NCI-H2107 treated with DMSO at 0.1 percent for 48 hours (cell line): Measurements from ENCODE around the gene MYLK.

ENCODE experiments used
- DNase-seq: peaks from one replicate; lab custom pipeline; 2025; ENCODE audit not compliant: unreplicated experiment; lab: John Stamatoyannopoulos, UW

MYLK gene

GRCh38 chr3:123684209-123684608 lies 199.9 kb downstream of the MYLK start:
- no peak for DNase-seq

GRCh38 chr3:123683505-123684154 lies 200.5 kb downstream of the MYLK start:
- DNase-seq = no peak

DNA sequence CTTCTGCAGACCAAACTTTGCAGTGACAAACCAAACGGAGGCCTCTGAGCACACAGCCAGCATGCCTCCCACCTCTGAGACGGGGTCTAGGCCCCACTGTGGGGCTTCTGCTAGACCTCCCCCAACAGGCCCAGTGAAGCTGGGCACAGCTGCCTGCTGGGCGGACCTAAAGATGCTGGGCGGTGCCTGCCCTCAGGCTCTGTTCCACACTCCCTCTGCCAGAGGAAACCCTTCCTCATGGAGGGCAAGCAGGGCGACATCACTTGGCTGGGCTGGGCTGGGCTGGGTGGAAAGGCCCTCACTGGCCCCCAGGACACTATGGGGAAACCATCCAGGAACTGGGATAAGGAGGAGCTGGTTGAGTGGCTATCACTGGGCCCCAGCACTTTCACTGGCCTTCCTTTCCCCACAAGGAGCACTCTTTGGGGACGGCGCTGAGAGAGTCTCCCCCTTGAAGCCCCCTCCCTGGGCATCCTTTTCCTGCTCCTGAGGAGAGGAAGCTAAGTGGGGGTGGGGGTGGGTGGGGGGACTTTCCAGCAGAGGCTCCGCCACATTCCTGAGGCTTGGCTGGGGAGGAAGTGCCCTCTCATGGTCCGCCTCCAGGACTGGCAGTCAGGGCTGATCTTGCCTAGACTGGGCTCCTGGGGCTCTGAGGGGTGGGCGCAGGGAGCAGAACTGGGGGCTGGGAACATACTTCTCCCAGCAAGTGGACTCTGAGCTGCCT lies 201.2 kb downstream of the MYLK start:
- no peak for DNase-seq

DNA sequence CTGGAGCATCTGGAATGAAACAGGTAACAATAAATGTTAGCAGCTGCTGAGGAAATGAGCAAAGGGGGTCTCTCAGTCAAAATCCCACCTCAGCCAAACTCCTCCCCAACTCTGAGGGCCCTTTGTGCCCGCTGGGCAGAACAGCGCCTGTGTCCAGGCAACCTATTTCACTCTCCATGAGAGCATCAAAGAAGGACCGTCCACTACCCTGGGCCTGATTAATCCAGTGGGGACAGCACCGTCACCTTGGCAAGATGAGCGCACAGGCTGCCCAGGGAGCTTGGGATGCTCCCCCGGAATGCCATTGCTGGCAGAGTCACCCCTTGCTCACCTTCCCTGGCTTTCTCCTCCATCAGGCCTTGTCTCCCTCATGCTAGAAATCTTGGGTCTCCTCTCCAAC lies 201.8 kb downstream of the MYLK start:
- no peak for DNase-seq

- DNase-seq = no peak
Measured at GRCh38 chr3:123679712-123680386, 204.3 kb downstream of the MYLK start.

DNA sequence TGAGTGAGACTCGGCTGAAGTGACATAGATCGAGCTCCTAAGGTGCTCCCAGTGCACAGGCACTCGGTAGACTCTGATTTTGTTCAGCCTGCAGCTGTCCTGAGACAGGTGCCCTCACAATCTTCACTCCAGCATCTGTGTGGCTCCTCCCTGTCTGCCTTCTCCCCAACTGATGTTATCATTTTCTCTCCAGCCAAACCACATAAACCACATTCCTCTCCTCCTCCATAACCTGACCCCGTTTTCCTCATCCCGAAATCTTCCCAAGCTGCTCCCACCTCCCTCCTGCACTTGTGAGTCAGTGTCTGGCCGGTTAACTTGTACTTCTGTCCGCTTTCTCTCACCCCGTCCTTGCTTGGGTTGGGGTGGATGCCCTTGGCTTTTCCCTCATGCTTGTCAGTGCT lies 206.0 kb downstream of the MYLK start:
- peak; percentile 38 for DNase-seq

DNA sequence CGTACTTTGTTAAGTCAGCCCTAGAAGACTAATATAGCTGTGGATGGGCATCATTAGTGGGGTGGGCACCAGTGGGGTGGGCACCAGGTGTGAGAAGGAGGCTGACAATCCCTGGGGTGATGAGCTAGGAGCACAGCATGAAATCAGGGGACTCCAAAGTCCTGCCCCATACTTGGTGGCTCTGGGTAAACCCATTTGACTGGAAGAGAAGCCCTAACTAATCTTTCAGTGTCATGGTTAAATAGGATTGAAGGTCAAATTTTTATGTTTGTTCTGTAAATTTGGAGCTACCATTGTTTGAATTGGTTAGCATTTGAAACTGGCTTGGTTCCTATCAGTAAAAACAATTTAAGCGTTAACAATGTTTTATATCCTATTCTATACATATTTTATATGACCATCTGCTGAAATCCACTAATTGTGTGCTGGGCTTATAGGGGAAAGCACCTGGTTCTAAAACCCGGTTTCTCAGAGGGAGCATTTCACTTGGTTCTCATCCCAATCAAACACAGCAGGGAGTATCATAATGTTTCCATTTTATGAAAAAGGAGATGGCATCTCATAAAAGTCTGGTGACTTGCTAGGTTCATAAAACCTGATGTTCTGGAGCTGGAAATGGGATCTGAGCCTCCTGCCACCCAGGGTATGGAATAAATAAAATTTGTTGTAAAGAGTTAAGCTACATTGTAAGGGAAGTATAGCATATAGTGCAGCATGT lies 211.5 kb downstream of the MYLK start:
- no peak for DNase-seq

GRCh38 chr3:123670743-123671142 lies 213.4 kb downstream of the MYLK start:
- no peak for DNase-seq

GRCh38 chr3:123668906-123669305 lies 215.2 kb downstream of the MYLK start:
- no peak for DNase-seq

- DNase-seq = no peak
Measured at GRCh38 chr3:123667784-123668183, 216.3 kb downstream of the MYLK start.

GRCh38 chr3:123664753-123665152 lies 219.4 kb downstream of the MYLK start:
- no peak for DNase-seq

DNA sequence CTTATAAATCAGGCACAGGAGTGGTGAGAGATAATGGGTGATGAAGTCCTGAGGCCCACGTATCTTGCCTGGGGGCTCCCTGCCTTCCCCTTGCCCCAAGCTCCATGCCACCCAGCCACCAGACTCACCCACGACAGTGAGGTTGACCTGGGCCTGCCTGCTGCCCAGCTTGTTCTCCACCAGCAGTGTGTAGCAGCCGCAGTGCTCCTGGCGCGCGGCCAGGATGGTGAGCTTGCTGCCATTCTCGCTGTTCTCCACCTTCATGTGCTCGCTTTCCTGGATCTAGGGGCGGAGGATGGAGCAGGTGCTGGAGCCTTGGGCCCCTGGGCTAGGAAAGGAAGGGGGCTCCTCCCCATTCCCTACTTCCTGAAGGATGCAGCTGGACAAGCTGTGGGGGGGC lies 220.2 kb downstream of the MYLK start:
- DNase-seq = no peak

DNA sequence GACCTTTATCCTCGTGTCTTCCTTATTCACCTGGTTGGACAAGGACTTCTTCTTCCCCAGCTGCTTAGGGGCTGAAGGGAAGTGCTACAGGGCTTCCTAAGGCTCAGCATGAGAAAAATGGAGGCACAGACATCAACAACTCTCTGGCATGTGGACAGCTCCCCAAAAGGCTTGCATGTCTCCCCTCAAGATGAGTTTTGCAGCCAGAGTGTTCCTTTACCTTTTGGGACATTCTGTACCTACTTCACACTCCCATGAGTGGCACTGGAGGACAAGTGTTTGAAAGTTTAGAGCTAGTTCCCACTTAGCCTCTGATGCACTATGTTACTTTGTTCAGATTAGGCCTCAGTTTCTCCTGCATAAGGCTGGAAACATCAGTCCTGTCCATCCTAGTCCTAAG lies 222.2 kb downstream of the MYLK start:
- DNase-seq = no peak

- DNase-seq = peak; percentile 23
Measured at GRCh38 chr3:123660900-123661299, 223.2 kb downstream of the MYLK start.

DNA sequence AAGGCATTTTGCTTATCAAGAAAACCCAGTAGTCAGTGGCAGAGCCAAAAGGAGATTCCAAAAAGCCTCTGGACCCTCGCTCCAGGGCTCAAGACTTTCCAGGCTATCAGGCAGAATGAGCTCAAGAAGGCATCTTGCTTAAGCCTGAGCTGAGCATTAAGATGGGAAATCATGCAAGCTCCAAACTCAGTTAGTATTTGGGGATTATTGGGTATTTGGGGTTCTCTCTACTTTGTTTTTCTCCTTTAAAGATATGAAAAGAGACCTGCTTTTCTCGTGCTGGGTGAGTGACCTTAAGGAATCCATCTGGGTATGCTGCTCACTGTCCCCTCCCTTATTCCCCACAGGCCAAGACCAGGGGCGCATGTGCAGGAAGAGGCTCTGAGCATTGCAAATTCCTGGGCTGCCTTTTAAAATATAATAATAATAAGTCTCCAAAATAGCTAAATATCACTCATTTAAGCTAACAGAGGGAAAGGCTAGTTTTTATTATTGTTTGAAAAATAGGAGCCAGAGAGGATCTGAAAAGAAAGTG lies 223.9 kb downstream of the MYLK start:
- no peak for DNase-seq

GRCh38 chr3:123658852-123659206 lies 225.3 kb downstream of the MYLK start:
- DNase-seq = no peak

- DNase-seq = no peak
Measured at GRCh38 chr3:123658118-123658851, 225.8 kb downstream of the MYLK start.

DNA sequence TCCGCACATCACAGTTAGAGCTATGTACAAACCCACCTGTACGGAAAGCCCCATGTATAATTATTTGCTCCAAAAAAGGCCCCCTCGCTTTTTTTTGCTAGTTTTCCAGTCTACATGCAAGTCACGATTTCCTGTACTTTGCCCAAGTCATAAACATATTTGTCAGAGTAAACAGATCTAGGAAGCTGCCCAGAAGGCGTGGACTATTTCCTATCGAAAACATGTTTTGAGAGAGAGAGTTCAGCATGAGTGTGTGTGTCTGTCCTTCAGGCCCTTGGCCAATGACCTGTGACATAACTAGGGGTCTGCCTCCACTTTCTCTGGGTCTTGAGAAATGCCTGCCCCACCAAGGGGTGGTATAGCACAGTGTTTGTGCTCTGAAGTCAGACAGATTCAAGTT lies 226.6 kb downstream of the MYLK start:
- no peak for DNase-seq

DNA sequence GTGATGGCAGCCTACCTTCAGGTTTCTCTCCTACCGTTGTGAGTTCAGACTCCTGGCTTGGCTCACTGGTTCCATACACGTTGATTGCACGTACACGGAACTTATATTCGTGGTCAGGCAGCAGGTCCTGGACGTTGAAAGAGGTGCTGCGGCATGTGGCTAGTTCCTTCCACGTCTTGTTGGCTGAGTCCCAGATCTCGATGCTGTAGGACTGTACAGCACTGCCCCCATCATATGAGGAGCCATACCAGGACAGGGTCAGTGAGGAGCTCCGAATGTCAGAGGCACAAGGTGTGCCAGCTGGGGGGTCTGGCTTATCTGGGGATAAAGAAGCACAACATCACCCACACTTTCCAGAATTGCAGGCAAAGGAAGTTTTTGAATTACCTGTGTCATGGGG lies 227.0 kb downstream of the MYLK start:
- DNase-seq = no peak

GRCh38 chr3:123656691-123657090 lies 227.4 kb downstream of the MYLK start:
- DNase-seq = no peak

GRCh38 chr3:123656274-123656673 lies 227.9 kb downstream of the MYLK start:
- DNase-seq = no peak
